Activated T-helper 9 cell treated with anti-CD3 and anti-CD28 coated beads, Interleukin-2, amount 50 U/mL, for 16 hours (primary cell): Measurements from ENCODE around the gene CD99.
"Not testable (repeated sequence)": the region's sequence is repeated elsewhere in the genome, so short reads cannot be mapped to it uniquely, and the experiment has no call there.

Experiments
- DNase-seq: peaks from one replicate; pipeline ENCODE4 v3.0.0-alpha.2; 2020; ENCODE audit warnings: low read depth

Gene CD99

DNA sequence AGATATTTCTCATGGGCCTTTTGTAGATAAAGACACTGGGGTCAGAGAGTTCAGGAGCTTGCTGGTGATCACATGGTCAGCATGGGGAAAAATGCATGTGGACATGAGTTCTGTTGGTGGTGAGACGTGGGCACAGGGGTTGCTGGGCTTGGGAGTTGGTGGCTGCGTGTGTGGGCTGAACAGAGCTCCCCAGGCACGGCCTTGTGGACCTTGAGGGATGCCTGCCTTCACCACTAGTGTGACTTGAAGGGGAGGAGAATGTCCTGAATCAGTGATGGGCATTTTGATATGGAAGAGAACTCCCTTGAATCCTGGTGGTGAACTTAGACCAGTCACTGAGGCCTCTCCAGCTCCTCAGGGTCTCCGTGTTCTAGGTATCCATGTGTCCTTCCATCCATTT lies 8.9 kb downstream of the CD99 start:
- no peak for DNase-seq

- DNase-seq = no peak
Observed at GRCh38 chrX:2700405-2701320, 9.6 kb downstream of the CD99 start.

DNA sequence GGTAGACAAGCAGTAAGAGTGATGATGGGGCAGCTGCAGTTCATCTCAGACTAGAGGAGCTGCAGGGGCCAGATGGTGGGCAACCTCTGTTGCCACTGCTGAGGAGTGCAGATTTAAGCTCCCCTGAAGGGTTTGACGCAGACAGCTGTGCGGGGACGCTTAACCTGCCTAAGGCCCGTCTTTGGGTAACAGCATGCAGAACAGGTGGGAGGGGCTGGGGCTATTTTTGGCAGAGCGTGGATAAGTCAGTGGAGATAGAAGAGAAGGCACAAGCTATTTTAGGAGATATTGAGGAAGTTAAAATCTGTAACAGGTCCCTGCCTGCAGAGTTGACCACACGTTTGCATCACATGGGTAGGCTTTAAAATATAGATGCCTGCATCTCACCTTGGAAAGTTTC lies 10.5 kb downstream of the CD99 start:
- no peak for DNase-seq

DNA sequence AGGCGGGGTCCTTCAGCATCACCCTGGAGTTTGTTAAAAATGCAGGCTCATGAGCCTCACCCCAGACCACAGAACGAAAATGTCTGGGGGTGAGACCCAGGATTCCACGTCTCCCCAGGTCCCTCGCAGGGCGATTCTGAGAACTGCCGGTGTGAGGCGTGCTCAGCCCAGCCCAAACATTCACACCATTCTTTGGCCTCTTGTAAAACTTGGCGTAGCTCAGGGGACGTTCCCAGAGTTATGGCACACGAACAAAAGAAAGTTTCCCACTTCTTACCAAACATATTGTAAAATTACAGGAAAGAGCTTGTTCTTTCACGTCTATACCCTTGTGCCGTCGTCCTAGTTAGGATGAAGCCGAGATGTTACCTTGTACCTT lies 12.9 kb downstream of the CD99 start:
- DNase-seq = no peak

DNA sequence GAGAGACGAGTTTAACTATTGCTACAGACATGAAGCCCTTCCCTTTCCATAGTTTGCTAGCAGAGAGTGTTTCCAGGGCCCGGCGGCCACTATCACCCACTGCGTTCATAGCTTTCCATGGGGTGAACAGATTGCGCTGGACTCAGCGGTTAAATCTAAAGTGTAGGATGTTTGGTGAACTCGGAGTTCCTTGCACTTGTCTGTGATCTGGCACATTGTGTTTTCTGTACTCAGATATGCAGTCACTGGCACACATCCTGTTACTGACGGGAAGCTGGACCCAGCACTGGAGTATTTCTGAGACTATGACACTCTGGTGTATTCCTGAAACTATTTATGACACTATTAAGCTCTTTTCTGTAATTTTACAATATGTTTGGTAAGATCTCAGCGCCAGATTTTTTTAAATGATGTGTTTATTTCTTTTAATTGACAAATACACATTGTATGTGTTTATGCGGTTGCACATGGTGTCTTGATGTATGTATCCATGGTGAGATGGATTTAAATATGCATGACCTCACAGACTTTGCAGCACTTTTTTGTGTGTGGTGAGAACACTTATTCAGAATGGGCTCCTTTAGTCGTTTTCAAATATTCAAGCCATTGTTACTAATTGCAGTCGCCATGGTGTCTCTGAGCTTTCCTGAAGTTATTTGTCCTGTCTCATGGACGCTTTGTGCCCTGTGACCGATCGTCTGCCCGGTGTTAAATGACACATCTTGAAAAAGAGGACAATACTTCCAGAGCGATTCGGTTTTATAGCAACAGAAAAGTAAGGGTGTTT lies 14.1 kb downstream of the CD99 start:
- no peak for DNase-seq

- DNase-seq = peak; percentile 45
Observed at GRCh38 chrX:2707334-2707760, 16.3 kb downstream of the CD99 start.

- no peak for DNase-seq
Observed at GRCh38 chrX:2708021-2708420, 16.9 kb downstream of the CD99 start.

GRCh38 chrX:2708592-2709188 lies 17.6 kb downstream of the CD99 start:
- no peak for DNase-seq

DNA sequence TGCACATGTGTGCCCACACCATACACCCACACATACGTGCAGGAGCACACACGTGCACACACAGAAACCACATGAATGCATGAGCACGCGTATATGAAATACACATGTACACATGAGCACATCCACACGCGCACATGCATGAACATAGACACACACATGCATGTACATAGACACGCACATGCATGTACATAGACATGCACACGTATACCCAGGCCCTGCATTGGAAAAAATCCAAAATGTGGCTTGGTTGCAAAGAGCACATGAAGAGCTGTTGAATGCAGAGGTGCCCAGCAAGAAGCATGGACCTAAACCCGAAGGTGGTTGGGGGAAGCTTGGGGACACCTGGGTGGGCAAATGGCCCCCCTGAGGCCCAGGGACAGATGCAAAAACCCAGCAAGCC lies 18.5 kb downstream of the CD99 start:
- no peak for DNase-seq

DNA sequence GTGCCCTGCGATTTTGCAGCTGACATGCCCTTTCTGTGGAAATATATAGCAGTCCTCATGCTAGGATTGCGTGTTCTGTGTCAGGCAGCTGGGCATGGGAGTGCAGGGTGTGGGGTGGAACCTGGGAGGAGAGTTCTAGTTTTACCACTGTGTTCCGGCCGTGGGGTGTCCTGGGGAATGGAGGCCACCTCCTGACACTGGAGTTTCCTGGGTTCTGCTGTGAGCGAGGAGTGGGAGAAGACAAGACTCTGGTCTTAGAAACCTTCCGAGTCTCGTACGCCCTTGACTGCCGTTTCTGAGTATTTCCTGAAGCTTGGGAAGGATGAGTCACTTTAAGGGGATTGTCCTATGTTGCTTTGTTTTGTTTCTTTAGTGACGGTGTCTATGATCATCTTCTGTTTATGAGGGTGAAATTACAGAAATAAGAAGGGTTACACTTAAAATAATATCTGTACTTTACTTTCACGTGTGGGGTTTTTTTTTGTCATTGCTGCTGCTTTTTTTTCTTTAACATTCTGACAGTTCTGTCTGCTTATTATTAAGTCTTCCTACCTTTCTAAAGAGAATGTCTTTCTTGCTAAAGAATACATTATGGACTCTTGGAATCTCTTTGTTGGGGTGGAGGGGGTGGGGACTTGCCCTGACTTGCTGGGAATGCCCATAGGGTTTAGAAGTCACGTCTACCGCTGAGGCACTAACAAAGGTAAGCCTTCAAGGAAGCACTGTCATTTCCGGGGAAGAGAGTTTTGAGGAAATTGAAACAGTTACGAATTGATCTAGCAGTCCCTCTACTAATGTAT lies 19.1 kb downstream of the CD99 start:
- DNase-seq = no peak

DNA sequence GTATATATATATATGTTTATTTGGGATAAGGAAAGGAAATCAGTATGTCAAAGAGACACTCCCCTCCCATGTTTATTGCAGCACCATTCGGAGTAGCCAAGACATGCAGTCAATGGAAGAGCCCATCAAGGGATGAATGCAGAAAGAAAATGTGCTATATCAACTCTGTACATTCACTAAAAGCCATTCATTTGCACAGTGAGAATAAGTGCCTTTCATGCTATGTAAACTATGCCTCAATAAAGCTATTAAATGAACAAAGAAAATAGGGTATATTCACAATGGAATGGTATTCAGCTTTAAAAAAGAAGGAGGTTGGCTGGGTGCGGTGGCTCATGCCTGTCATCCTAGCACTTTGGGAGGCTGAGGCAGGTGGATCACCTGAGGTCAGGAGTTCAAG lies 20.3 kb downstream of the CD99 start:
- no peak for DNase-seq

- DNase-seq = no peak
Observed at GRCh38 chrX:2712428-2712827, 21.3 kb downstream of the CD99 start.

DNA sequence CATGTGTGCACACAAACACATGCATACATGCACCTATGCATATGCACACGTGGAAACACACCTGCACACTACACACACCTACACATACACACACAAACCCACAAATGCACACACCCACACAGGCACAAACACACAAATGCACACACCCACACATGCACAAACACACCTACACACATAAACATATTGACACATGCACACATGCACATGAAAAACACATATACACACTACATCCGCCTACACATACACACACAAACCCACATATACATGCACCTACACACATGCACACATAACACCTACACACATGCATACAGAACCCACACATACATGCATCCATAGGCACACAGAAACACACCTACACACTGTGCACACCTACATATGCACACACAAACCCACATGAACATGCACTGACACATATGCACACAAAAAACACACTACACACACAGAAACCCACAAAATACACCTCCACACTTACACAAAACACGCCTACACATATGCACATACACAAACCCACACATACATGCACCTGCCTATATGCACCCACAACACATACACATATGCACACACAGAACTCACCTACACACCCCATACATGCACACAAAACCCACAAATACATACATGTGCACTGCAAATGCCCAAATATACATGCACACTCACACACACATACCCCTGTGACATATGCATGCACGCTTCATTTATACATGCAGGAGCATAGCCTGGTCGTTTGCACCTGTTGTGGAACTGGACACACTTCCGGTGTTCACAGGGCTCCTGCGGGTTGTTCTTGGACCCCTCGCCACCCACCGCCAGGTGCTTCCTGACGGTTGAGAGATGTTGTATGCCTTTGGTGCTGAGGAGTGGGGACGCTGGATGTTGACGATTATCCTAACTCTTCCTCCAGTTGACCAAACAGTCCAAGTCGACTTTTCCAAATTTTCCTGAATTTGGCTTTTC lies 22.1 kb downstream of the CD99 start:
- DNase-seq = no peak

GRCh38 chrX:2714551-2714950 lies 23.5 kb downstream of the CD99 start:
- DNase-seq = no peak

- no peak for DNase-seq
Observed at GRCh38 chrX:2715066-2715600, 24.0 kb downstream of the CD99 start.

DNA sequence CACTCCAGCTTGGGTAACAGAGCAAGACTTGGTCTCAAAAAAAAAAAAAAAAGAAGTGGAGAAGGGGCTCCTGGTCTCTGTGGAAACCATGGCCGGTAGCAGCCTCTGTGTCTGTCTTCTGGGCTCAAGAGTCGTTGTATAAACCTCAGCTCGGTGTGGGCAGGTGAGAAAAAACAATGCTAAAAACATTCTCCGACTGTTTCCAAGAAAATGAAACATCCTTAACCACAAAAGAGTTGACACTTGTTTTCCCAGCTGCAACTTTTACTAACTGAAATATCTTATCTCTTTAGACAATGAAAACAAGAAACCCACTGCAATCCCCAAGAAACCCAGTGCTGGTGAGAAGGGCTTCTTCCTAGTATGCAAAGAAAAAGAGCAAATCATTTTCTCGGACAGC lies 26.2 kb downstream of the CD99 start:
- no peak for DNase-seq

GRCh38 chrX:2718821-2719220 lies 27.7 kb downstream of the CD99 start:
- no peak for DNase-seq

DNA sequence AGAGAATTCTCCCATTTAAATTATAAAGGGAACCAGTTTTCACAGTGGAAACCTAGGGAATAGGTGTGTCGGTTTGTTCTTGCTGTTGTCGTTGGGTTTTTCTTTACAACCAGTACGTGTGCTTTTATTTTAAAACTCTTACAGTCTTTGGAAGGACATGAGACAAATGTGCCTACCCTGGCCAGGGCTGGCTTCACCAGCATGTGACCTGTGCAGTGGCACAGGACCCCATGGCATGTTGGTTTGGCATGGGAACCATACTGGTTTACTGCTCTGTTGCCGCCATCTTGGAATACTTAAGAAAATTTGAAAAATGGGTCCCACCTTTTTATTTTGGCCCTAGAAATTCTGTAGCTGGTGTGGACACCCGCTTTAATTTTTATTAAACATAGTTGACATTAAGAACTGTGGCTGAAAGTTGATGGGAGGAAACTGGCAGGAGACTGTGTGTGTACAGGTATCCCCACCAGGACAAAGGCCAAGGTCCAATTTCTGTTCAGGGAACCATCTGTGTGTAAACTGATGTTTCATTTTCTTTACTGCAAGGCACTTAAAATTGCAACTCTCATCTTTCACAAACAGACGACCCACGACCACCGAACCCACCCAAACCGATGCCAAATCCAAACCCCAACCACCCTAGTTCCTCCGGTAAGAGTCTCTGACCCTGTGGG lies 28.8 kb downstream of the CD99 start:
- no peak for DNase-seq

- DNase-seq = no peak
Observed at GRCh38 chrX:2723286-2723879, 32.3 kb downstream of the CD99 start.

GRCh38 chrX:2727264-2727663 lies 36.2 kb downstream of the CD99 start:
- DNase-seq = not testable (repeated sequence)
